HG02571 (cell line): ENCODE measurements around the gene LRPAP1.
"Not testable (repeated sequence)": the region's sequence is repeated elsewhere in the genome, so short reads cannot be mapped to it uniquely, and the experiment has no call there.

Experiments used
- ATAC-seq: cut with Tn5 transposase; IDR thresholded peaks from one replicate; pipeline ENCODE4 v1.9.1; 2021; ENCODE audit warnings: mild to moderate bottlenecking, moderate library complexity; ENCODE audit not compliant: unreplicated experiment

LRPAP1 gene

DNA sequence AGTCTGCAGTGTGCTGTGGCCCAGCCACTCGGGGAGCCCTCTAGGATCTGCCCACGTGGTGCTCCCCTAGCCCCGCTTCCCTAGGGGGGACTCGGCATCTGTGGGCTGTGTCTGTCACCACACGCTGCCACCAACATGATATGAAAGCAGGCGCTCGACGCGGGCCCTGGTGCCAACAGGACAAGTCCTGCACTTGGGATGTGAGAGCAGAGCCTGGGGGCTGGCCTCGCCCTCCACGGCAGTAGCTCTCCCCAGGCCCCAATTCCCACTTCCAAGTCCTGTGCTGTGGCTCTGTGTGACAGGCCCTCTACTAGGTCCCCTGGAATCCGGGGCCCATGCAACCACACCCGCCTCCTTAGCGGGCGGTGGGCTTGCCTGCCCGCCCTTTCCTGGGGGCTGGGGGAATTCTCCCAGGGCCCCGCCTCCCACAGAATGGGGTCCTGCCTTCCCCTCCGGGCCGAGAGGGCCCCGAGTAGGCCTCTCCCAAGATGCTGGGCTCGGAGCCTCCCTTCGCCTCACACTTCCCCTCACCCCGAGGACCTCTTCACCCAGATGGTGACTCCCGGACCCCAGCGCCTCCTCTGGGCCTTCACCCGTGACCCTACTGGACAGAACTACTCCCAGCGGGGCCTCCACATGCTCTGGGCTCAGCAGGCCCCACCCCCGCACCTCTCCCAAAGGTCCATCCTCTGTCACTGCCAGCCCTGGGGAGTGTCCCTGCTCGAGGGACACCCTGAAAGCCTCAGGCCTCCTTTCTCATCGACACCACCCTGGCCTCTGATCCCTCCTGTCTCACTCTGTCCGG is 11.2 kb downstream of the LRPAP1 start:
- no peak for ATAC-seq

DNA sequence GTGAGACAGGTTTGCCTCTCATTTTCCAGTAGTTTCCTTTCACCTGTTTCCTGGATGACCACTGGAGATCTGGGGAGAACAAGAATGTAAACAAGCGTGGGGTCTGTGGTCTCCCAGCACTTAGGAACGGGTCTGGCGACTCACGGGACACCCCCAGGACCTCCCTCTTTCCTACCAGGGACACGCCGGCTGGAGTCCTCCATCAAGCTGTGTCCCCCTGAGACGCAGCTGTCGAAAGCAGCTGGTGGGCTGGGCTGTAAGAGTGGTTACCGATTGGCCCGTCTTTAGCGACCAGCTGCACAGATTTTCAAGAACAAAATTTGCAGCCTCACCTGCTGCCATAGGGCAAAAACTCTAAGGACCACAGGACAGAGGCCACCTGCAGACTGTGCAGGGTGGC is 11.9 kb downstream of the LRPAP1 start:
- ATAC-seq = no peak

DNA sequence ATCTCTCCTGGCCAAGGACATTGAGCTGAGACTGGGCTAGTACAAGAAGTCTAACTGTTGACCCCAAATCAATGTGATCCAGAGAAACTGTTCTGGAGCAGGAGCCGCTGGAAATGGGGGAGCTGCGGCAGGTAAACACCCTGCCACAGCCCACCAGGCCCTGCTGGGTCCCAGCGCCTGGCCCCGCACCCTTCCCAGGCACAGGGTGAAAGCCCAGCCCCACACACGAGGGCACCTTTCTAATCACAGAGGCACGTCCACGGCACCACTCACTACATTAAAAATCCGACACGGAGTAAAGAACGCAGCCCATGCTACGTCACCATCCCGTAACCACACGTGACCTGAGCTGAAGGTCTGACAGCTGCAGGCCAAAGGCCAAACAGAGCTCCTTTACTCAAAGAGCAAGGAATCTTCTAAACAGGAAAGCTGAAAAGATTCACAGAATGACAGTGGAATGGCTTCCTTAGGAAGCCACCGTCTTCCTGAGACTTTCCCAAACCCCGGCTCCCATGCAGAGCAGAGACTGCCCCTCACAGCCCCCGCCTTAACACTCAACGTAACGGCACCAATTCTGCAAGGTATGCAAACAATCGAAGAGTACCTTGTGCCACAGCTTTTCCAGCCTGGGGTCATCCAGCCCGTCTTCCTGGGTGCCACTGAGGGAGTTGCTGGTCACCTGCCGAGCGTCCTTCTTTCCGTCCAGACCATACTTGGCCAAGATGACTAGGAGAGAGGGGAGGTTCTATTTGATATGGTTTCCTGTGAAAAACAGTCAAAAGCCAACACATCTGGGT is 12.6 kb downstream of the LRPAP1 start:
- no peak for ATAC-seq

DNA sequence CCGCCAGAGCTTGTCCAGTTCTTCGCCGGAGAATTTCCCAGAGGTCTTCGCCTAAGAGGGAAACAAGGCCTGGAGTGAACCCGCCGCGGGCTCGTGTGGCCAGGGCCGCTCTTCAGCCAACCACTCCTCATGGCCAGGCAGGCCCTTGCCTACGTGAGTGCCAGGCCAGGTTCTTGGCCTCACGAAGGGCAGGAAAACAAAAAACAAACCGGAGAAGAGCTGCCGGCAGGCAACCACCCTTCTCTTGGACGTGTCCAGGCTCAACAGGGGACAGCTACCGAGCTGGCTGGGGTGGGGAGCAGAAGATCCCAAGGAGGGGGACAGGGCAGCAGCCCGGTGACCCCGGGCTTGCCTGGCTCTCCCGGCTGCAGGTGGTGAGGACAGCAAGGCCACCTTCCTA is 13.3 kb downstream of the LRPAP1 start:
- no peak for ATAC-seq

DNA sequence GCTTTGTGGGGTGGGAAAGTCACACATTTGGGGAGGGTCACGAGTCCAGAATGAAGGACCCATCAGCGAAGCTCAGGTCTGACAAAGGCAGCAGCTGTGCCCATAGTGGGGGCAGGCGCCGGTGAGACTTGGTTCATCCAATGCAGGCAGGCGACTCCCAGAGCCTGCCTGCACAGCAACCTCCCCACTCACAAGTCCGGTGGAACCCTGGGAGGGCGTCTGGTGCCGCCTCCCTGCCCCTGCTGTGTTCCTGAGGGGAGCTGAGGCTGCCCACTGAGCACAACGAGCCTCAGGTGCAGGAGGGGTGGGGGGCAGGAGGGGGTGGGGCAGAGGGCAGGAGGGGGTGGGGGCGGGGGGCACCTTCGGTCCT is 13.7 kb downstream of the LRPAP1 start:
- ATAC-seq = no peak

DNA sequence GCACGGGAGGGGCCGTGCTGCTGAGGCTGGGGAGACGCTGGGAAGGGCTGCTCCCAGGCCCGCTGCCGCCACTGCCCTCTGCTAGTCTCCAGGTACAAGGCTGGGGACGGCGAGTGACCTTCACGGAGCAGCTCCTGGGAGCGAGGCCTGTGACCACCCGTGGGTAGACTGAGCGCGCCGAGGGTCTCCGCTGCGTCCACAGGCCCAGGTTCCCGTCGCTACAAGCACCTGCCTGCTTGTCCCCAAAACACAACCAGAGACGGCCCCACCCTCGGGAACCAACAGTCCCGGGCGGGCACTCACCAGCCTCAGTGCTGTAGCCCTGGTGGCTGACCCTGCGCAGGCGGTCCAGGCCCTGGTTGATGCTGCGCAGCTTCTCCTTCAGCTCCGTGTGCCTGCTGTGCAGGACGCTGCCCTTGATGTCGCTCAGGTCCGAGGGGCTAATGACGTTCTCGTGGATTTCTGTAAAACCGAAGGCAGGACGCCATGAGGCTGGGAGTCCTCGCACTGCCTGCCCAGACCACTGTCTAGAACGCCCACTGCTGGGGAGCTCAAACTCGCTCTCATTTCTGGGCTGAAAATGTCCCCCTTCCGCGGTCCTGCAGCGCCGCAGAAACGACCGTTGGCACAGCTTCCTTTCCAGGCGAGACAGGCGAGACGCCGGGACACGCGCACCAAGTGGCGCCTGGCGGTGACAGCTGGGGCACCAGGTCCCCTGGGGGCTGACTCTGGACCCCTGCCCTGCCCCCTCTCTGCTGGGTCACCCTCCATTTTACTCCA is 14.3 kb downstream of the LRPAP1 start:
- no peak for ATAC-seq

DNA sequence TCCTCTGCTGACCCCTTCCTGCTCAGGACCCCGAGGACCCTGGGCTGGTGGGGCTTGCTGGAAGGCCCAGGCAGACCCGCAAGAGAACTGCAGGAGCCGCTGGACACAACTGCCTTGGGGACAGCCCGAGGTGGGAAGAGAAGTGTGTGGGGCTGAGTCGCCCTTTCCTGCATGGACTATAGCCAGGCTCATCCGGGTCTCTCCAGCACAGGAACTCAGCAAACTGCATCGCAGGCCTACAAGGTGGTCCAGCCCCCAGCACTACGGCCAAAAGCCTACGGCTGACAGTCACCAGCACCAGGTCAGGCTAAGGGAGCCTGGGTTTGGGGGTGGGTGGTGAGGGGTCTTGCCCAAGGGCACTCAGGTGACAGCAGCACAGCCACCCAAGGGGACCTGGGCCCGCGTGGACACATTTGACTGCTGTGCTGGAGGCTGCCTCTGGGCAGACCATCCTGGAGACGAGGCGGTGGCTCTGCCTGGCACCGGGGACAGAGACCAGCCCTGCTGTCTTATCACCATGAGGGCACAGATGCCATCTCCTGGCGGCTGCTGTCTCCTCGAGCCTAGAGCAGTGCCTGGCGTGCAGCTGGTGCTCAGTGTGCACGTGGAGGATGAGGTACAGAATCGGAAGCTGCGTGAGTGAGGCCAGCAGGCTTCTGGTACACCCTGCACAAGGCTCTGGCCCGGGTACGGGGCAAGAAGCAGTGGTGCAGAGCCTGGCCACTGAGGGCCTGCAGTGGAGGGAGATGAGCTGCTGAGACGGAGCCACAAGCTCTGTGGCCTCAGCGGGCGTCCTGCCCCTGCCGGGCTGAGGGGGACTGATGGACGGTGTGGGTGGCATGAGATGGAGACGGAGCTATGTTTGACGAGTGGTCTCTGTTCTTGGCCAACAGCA is 15.1 kb downstream of the LRPAP1 start:
- no peak for ATAC-seq

DNA sequence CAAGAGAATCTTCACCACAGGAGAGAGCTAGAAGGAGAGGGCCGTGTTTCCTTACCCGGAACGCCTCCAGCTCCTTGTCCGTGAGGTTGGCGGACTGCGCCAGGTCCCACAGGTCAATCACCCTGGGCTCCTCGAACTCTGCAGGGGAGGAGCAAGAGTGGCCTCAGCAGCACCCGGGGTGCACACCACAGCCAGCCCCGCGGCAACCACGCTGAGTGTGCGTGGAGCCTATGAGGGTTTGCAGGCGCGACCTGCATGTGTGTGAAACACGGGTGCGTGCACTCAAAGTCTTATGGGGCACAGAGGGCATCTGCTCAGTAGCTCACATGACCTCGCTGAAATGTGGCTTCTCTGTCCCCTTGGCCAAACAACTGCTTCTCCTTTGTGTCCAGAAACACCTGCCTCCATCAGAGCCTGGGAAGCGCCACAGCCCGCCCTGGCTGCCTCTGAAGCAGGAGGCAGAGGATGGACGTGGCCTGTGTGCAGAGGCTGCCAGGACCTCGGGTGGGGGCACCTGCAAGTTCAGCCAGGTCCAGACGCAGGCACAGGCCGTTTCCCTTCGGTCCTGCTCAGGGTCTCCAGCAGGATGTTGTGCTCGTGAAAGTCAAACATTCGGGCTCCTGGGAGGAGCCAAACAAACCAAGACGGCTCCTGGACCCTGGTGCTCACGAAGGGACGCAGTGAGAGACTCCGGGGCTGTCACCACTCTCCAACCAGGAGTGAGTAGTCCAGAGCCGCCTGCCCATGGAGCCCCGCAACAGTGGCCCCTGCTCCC is 16.0 kb downstream of the LRPAP1 start:
- no peak for ATAC-seq

DNA sequence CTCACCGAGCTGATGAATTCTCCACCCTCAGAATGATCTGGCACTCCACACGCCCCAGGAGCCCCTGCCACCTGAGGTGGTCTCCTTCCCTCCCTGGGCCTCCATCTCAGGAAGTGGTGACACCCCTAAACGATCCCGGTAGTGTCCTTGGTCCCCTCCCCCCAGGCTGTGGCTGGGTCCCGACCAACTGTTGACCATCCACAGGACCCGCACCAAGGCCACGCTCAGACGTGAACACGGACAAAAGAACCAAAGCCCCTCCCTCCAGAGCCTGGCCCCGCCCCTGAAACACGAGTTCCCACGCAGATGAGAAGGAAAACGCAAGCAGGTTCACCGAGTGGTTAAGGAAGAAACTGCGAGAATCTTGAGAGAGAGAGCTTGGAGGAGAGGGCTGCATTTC is 16.6 kb downstream of the LRPAP1 start:
- no peak for ATAC-seq

DNA sequence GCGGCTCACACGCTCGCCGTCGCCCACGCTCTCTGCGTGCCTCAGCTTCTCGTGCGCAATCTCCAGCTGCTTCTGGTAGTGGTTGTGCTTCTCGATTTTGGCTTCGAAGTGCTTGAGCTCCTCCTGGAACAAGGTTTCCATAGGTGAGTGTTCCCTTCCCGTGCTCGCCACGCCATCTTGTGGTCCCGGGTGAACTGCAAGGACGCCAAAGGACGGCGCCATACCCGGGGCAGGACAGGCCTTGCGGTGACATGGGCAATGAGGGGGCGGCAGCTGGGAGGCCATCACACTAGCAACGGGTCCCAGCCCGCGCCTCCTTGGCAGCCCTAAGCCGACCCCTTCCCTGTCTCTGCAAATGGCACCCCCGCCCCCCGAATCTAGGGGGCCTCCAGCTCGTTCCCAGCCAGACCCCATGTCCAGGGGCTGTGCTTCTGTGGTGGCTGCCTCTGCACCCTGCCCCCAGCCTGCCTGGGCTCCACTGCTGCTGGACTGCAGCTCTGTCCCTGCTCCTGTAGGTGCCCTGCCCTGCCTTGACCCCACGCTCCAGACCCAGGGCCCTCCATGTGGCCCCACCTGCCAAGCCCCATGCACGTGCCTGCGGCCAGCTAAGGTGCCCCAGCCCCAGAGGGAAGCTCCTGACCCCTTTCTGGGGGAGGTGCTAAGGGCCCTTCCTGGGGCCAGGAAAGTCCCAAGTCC is 17.3 kb downstream of the LRPAP1 start:
- no peak for ATAC-seq

DNA sequence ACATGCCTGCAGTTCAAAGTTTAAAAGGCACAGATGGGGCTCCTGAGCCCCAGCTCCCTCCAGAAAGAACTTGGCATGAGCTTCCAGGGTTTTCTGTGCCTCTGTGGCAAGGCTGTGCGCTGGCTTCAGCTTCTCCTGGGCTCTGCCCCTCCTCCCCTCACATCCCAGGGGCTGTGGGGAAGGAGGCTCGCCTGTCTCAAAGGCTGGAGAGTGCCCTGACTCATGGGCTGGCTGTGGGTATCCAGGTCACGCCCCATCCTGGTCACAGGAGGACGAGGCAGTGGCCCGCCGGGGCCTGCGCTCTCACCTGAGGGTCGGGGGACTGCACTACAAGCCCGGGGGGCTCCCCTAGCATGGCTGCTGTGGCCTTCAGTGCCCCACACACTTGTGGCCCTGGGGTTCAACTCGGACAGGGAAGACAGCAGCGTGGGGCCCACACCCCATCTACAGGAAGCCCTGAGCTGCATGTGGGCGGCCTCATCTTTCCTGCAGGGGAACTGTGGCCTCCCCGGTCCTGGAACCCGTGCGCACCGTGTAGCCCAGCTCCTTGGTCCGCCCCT is 17.9 kb downstream of the LRPAP1 start:
- ATAC-seq = no peak

DNA sequence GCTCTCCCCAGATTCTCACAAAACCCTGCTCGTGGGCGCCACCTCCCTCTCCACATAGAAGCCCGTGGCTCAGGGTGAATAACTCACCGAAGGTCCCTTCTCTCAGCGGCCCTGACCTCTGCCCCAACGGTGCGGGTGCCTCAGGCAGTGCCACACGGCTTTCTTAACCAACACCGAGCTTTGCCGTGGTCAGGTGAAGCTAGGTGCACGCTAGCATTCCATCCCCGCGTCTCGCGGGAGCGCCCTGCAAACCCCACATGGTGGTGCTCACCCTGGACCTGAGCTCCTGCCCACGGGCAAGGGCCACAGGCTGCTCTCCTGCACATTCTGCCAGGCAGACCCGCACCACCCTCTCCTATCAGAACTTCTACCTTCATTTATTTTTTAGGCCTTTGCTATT is 18.4 kb downstream of the LRPAP1 start:
- ATAC-seq = no peak

DNA sequence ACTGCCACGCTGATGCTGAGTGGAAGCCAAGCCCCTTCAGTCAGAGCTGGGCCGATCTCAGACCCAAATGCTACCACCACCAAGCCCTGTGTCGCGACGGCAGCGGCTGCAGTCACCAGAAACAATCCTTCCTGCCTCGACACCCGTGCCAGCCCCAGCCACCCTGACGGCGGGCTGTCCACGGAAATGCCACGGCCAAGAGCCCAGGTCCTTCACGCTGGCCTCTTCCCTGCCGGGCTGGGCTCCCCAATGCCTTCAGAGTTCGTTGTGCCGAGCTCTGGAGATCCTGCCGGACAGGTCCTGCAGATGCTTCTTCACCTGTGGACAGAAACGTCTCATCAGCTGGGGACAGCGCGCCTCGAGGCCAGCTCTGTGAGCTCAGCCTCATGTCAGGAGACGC is 19.5 kb downstream of the LRPAP1 start:
- ATAC-seq = no peak

DNA sequence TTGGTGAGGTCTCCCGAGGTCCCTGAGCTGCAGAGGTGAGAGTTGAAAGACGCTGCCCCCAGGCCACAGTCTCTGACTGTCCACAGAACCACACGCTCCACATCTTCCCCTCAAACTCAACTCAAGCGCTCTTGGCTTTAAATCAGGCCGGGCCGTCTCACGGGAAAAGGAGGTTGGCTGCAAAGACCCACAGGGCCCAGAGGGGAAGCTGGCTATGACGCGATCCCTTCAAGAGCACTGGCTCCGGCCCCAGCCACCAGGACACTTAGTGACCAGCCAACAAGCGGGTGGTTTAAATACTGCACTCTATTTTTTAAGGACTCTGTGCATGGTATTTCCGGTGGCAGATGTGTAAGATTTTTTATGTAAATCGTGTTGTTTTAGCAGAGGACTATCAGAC is 19.9 kb downstream of the LRPAP1 start:
- ATAC-seq = no peak

DNA sequence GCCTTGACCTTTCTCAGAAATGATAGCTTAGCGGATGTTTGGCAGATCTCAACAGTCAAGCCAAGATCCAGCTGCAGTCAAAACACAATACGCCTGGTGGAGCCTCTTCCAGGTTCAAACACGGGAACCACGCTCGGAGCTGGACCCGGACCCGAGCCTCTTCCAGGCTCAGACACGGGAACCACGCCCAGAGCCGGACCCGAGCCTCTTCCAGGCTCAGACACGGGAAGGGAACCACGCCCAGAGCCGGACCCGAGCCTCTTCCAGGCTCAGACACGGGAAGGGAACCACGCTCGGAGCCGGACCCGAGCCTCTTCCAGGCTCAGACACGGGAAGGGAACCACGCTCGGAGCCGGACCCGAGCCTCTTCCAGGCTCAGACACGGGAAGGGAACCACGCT is 20.6 kb downstream of the LRPAP1 start:
- ATAC-seq = not testable (repeated sequence)

DNA sequence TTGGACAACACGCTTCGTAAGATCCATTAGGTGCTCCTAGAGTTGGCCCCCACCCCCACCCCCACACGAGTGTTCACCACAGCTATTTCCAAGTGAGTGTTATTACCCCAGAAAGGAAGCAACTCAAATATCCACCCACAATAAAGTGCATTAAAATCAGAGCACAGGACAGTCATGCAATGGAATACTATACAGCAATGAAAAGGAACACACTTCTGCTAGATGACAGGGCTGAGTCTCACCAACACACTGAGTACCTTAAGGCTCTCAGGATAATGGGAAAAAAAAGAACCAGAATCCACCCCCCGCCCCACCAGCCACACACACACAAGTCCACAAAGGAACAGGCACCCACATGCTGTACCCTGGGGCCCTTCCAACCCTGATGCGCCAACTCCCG is 21.0 kb downstream of the LRPAP1 start:
- no peak for ATAC-seq

DNA sequence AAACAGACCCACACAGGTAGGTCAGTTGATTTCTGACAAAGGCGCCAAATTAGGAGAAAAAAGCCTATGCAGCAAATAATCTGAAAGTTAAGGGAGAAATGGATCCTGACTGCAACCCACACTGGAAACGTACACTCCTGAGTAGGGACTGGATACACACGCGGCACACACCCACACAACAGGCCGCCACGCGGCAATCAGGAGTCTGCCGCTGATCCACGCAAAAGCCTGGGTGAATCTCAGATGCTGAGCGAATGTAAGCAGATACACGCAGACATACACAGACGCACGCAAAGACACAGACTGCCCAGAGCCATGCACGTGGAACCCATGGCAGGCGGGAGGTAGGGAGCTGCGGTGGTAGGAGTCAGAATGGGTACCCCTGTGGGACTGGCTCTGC is 21.7 kb downstream of the LRPAP1 start:
- ATAC-seq = no peak

DNA sequence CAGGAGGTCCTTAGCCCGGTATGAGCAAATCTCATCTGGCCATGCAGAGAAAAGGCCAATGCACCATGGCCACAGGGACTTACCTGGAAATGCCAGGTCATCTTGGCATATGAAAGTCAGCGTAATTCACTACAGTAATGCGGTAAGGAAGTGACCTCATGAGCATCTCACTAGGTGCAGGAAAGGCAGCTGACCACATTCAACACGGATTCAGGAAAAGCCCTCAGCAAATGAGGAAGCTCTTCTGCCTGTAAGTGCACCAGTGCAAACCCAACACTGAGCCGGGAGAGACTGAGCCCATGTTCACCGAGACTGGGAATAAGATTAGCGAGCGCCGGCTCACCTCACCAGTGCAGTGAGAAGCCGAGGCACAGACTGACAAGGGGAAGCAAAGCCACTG is 23.7 kb downstream of the LRPAP1 start:
- ATAC-seq = no peak

DNA sequence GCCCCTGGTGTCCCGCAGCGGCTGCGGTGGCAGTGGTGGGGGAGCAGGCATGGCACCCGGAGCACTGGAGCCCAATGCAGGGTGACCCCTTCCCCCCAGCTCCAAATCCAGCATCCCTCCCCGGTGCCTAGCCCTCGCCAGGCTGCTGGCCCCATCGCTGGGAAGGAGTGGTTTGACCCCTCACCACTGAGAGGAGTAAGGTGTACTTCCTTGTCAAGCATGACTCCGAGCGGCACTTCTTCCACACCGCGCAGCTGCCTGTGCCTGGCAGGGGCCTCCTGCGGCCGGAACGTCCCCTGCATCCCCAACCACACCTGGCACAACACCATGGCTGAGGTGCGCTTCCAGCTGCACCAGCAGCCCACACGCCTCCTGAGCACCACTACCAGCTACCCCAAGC is 27.0 kb downstream of the LRPAP1 start:
- no peak for ATAC-seq
